GM23338 (cell line): ENCODE results near the gene STK17A. TPM values are rescaled to one million over a fixed set of nuclear protein-coding genes. Genes with fewer than 3 reads are reported as not detected.

Experiments
- ATAC-seq: fragments of 200-7000 bp; cut with Tn5 transposase; 3 replicates; pipeline ENCODE4 v1.9.1; 2020
- DNase-seq: peaks from one replicate; pipeline ENCODE4 v3.0.0-alpha.2; 2015; ENCODE audit warnings: low spot score
- H2AFZ ChIP-seq: fragments of 200-600 bp; sonication (generic); 2 replicates; pipeline ENCODE4 v1.8.0; 2016; ENCODE audit warnings: antibody characterized with exemption, mild to moderate bottlenecking, moderate library complexity
- H3F3A ChIP-seq: fragments of 200-600 bp; sonication (generic); replicated peaks from 2 replicates; pipeline ENCODE4 v1.8.0; 2017; ENCODE audit warnings: antibody characterized with exemption, mixed run types, low read depth
- H3K27ac ChIP-seq: fragments of 200-600 bp; sonication (generic); 2 replicates; pipeline ENCODE4 v1.6.1; 2016; ENCODE audit warnings: low read depth
- H3K27me3 ChIP-seq: fragments of 200-600 bp; sonication (generic); 2 replicates; pipeline ENCODE4 v1.8.0; 2016; ENCODE audit warnings: mild to moderate bottlenecking, mixed run types, moderate library complexity; ENCODE audit not compliant: insufficient read depth
- H3K36me3 ChIP-seq: fragments of 200-600 bp; sonication (generic); 2 replicates; pipeline ENCODE4 v1.8.0; 2016; ENCODE audit warnings: mild to moderate bottlenecking; ENCODE audit not compliant: insufficient read depth
- H3K4me1 ChIP-seq: fragments of 200-600 bp; sonication (generic); 2 replicates; pipeline ENCODE4 v1.8.0; 2016; ENCODE audit warnings: mild to moderate bottlenecking, moderate library complexity; ENCODE audit not compliant: insufficient read depth
- H3K4me2 ChIP-seq: fragments of 200-600 bp; sonication (generic); 2 replicates; pipeline ENCODE4 v1.7.1; 2017; ENCODE audit warnings: mixed run types
- H3K4me3 ChIP-seq: fragments of 200-600 bp; sonication (generic); 2 replicates; pipeline ENCODE4 v1.6.1; 2016; ENCODE audit warnings: mixed run types
- H3K79me2 ChIP-seq: fragments of 200-600 bp; sonication (generic); replicated peaks from 2 replicates; pipeline ENCODE4 v1.8.0; 2017; ENCODE audit warnings: mild to moderate bottlenecking; ENCODE audit not compliant: insufficient read depth
- H3K9me2 ChIP-seq: fragments of 200-600 bp; sonication (generic); 2 replicates; pipeline ENCODE4 v1.8.0; 2017; ENCODE audit not compliant: insufficient read depth
- H4K20me1 ChIP-seq: fragments of 200-600 bp; sonication (generic); replicated peaks from 2 replicates; pipeline ENCODE4 v1.8.0; 2017; ENCODE audit warnings: mild to moderate bottlenecking; ENCODE audit not compliant: insufficient read depth
- H3K27ac Mint-ChIP-seq: 2 replicates; pipeline ENCODE4 v1.8.0; 2020; ENCODE audit warnings: inconsistent platforms, mild to moderate bottlenecking, moderate library complexity, mixed read lengths
- H3K27me3 Mint-ChIP-seq: 3 replicates; pipeline ENCODE4 v1.8.0; 2022; ENCODE audit warnings: low read depth, mild to moderate bottlenecking, moderate library complexity, mixed read lengths, inconsistent platforms; ENCODE audit not compliant: insufficient read depth, poor library complexity
- H3K36me3 Mint-ChIP-seq: 3 replicates; pipeline ENCODE4 v1.8.0; 2021; ENCODE audit warnings: low read depth, mild to moderate bottlenecking, inconsistent platforms, moderate library complexity, mixed read lengths
- H3K4me1 Mint-ChIP-seq: 3 replicates; pipeline ENCODE4 v1.8.0; 2020; ENCODE audit warnings: mild to moderate bottlenecking, inconsistent platforms, mixed read lengths
- H3K4me3 Mint-ChIP-seq: 3 replicates; pipeline ENCODE4 v1.8.0; 2021; ENCODE audit warnings: moderate library complexity, mild to moderate bottlenecking, inconsistent platforms, mixed read lengths
- H3K9me3 Mint-ChIP-seq: 3 replicates; pipeline ENCODE4 v1.8.0; 2020; ENCODE audit warnings: moderate library complexity, mild to moderate bottlenecking, inconsistent platforms, mixed read lengths
- CREB1 ChIP-seq: fragments of 250-450 bp; sonication (Bioruptor Pico); IDR thresholded peaks from 2 replicates; pipeline ENCODE4 v1.5.0; 2020; ENCODE audit warnings: low read depth, mild to moderate bottlenecking, moderate library complexity
- EZH2 ChIP-seq: fragments of 200-600 bp; sonication (generic); IDR thresholded peaks from one replicate; pipeline ENCODE4 v1.8.0; 2017; ENCODE audit warnings: antibody characterized with exemption, mild to moderate bottlenecking, low read depth; ENCODE audit not compliant: unreplicated experiment
- JUNB ChIP-seq: IDR thresholded peaks from one replicate; pipeline ENCODE4 v1.6.1; 2016; ENCODE audit warnings: antibody characterized with exemption; ENCODE audit not compliant: unreplicated experiment
- NANOG ChIP-seq: IDR thresholded peaks from 2 replicates; pipeline ENCODE4 v1.6.1; 2016; ENCODE audit warnings: antibody characterized with exemption, borderline replicate concordance
- POLR2AphosphoS5 ChIP-seq: IDR thresholded peaks from 2 replicates; pipeline ENCODE4 v1.6.1; 2016; ENCODE audit warnings: antibody characterized with exemption, low read depth
- STAT1 ChIP-seq: IDR thresholded peaks from one replicate; pipeline ENCODE4 v1.6.1; 2016; ENCODE audit warnings: antibody characterized with exemption; ENCODE audit not compliant: unreplicated experiment
- ZNF114 ChIP-seq: fragments of 250-450 bp; sonication (Bioruptor Pico); IDR thresholded peaks from 2 replicates; pipeline ENCODE4 v1.5.0; 2020; ENCODE audit warnings: mild to moderate bottlenecking, moderate library complexity
- ZNF331 ChIP-seq: fragments of 250-450 bp; sonication (Bioruptor Pico); IDR thresholded peaks from 2 replicates; pipeline ENCODE4 v1.5.0; 2020; ENCODE audit warnings: low read depth, mild to moderate bottlenecking, moderate library complexity
- polyA plus RNA-seq: library from polyadenylated mRNA; unstranded; fragments of >200 nt; fragmentation: Nextera tagmentation; extraction: Ambion mirVana; gene quantifications from 2 replicates; pipeline ENCODE4 v1.2.1, GENCODE V29; 2016
- total RNA-seq: library from RNA; depleted of rRNA; stranded (reverse); fragments of >200 nt; shearing (Covaris generic); gene quantifications from 2 replicates; pipeline ENCODE4 v1.2.3, GENCODE V29; 2014
- TF ChIP-seq, protein P1 (sequence below): IDR thresholded peaks from 2 replicates; pipeline ENCODE4 v1.6.1; 2016; ENCODE audit warnings: antibody characterized with exemption
- TF ChIP-seq, protein P2 (sequence below), 2 experiments: fragments of 200-600 bp in 1 of 2; sonication (generic) in 1 of 2; conservative IDR thresholded peaks; 2 replicates each; pipeline versions ENCODE4 v1.5.1 to v1.6.1; 2016 to 2017; ENCODE audit warnings: antibody characterized with exemption in 2 of 2, low read depth in 2 of 2, mild to moderate bottlenecking in 2 of 2, moderate library complexity in 1 of 2
- TF ChIP-seq, protein P3 (sequence below): IDR thresholded peaks from one replicate; pipeline ENCODE4 v1.6.1; 2018; ENCODE audit warnings: antibody characterized with exemption; ENCODE audit not compliant: unreplicated experiment

STK17A gene
- total and polyA plus RNA-seq, 2 experiments from 2014 or later, result 21.2 to 21.8 TPM

DNA sequence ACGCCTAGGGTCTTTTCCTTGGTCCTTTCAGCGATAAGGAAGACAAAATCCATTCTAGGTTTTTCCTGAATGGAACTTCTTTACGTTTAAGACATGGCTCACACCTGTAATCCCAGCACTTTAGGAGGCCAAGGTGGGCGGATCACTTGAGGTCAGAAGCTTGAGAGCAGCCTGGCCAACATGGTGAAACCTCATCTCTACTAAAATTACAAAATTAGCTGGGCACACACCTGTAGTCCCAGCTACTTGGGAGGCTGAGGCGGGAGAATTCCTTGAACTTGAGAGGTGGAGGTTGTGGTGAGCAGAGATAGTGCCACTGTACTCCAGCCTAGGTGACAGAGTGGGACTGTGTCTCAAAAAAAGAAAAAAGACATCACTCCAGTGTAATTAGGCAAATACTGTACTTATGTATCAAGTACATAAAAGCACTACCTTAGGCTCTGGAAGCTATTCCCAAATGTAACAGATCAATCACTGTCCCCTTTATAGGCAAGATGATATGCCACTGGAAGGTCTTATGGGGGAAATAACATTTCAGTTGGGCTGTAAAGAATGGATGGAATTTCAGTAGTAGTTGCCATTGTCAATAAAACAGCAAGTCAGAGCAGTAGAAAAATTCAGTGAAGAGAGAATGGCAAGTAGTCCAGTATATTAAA, 5.7 kb downstream of the STK17A start (continued):
- TF ChIP-seq, protein P1, sequence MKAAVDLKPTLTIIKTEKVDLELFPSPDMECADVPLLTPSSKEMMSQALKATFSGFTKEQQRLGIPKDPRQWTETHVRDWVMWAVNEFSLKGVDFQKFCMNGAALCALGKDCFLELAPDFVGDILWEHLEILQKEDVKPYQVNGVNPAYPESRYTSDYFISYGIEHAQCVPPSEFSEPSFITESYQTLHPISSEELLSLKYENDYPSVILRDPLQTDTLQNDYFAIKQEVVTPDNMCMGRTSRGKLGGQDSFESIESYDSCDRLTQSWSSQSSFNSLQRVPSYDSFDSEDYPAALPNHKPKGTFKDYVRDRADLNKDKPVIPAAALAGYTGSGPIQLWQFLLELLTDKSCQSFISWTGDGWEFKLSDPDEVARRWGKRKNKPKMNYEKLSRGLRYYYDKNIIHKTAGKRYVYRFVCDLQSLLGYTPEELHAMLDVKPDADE, result no peak
- TF ChIP-seq ZNF114 (CRISPR knock-in tag), result no peak
- TF ChIP-seq JUNB, result no peak
- TF ChIP-seq STAT1, result no peak
- TF ChIP-seq CREB1 (CRISPR knock-in tag), result no peak
- no peak for TF ChIP-seq ZNF331 (CRISPR knock-in tag)
- TF ChIP-seq EZH2, result no peak
- TF ChIP-seq, protein P2, sequence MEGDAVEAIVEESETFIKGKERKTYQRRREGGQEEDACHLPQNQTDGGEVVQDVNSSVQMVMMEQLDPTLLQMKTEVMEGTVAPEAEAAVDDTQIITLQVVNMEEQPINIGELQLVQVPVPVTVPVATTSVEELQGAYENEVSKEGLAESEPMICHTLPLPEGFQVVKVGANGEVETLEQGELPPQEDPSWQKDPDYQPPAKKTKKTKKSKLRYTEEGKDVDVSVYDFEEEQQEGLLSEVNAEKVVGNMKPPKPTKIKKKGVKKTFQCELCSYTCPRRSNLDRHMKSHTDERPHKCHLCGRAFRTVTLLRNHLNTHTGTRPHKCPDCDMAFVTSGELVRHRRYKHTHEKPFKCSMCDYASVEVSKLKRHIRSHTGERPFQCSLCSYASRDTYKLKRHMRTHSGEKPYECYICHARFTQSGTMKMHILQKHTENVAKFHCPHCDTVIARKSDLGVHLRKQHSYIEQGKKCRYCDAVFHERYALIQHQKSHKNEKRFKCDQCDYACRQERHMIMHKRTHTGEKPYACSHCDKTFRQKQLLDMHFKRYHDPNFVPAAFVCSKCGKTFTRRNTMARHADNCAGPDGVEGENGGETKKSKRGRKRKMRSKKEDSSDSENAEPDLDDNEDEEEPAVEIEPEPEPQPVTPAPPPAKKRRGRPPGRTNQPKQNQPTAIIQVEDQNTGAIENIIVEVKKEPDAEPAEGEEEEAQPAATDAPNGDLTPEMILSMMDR (conservative IDR thresholded peaks at IDR 0.05; ENCODE audit: low read depth in 2 of 2), result no peak
- no peak for TF ChIP-seq NANOG
- TF ChIP-seq POLR2AphosphoS5, result no peak

DNA sequence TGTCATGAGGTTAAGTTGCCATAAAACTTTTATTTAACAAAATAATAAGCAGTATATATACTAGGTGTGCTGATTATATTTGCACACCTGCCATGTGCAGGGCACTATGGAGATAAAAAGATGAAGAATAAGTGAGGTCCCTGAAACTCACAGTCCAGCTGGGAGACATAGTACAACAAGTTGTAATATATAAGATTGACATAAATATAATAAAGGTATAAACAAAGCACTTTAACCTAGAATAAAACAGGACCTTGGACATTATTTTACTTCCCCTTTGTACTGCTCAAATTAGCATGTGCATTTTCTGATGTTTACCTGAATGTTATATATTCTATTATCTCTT, 6.2 kb downstream of the STK17A start:
- Mint-ChIP-seq H3K27ac (no peak overlapping the region), H3K4me3 (no peak overlapping the region), H3K4me1 (peaks cover 22% of the 10 kb centered on the region), H3K27me3 (peaks cover 6% of the 10 kb centered on the region), H3K36me3 (no peaks in the 10 kb centered on the region), H3K9me3 (no peaks in the 10 kb centered on the region)
- no peaks in the 10 kb centered on the region for H3K9me2 ChIP-seq
- H3K4me3 ChIP-seq, result no peak overlapping the region
- H2AFZ ChIP-seq, result no peak overlapping the region
- TF ChIP-seq, protein P3, sequence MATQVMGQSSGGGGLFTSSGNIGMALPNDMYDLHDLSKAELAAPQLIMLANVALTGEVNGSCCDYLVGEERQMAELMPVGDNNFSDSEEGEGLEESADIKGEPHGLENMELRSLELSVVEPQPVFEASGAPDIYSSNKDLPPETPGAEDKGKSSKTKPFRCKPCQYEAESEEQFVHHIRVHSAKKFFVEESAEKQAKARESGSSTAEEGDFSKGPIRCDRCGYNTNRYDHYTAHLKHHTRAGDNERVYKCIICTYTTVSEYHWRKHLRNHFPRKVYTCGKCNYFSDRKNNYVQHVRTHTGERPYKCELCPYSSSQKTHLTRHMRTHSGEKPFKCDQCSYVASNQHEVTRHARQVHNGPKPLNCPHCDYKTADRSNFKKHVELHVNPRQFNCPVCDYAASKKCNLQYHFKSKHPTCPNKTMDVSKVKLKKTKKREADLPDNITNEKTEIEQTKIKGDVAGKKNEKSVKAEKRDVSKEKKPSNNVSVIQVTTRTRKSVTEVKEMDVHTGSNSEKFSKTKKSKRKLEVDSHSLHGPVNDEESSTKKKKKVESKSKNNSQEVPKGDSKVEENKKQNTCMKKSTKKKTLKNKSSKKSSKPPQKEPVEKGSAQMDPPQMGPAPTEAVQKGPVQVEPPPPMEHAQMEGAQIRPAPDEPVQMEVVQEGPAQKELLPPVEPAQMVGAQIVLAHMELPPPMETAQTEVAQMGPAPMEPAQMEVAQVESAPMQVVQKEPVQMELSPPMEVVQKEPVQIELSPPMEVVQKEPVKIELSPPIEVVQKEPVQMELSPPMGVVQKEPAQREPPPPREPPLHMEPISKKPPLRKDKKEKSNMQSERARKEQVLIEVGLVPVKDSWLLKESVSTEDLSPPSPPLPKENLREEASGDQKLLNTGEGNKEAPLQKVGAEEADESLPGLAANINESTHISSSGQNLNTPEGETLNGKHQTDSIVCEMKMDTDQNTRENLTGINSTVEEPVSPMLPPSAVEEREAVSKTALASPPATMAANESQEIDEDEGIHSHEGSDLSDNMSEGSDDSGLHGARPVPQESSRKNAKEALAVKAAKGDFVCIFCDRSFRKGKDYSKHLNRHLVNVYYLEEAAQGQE, result no peak
- TF ChIP-seq, protein P1, result no peak
- TF ChIP-seq CREB1 (CRISPR knock-in tag) (no peak), POLR2AphosphoS5 (no peak)
- TF ChIP-seq, protein P2 (conservative IDR thresholded peaks at IDR 0.05; ENCODE audit: low read depth in 2 of 2), result no peak
- H3K27me3 ChIP-seq, result peaks cover 5% of the 10 kb centered on the region
- no peak for ATAC-seq
- no peak overlapping the region for H3K4me2 ChIP-seq
- H3K4me1 ChIP-seq, result peaks cover 5% of the 10 kb centered on the region
- no peaks in the 10 kb centered on the region for H3F3A ChIP-seq
- DNase-seq, result no peak
- no peaks in the 10 kb centered on the region for H3K36me3 ChIP-seq
- peaks cover 3% of the 10 kb centered on the region; the same call in 1 of the 2 replicates for H4K20me1 ChIP-seq
- peaks cover 92% of the 10 kb centered on the region for H3K79me2 ChIP-seq
- no peak overlapping the region for H3K27ac ChIP-seq
